B cell (primary cell): ENCODE measurements around the gene ACKR2. TPM values are rescaled to one million over a fixed set of nuclear protein-coding genes. Genes with fewer than 3 reads are reported as not detected.

Experiments
- ATAC-seq: fragments of 200-7000 bp; cut with Tn5 transposase; one replicate; pipeline ENCODE4 v1.10.0; 2021; ENCODE audit warnings: low read depth, mild to moderate bottlenecking, moderate number of reproducible peaks, moderate library complexity
- CTCF ChIA-PET: fragments of 350-600 bp; sonication (Branson Sonifier 250); formaldehyde crosslinking; loops from one replicate; lab custom pipeline; 2021; ENCODE audit warnings: antibody characterized with exemption, inconsistent platforms; lab: Charles Lee
- POLR2A ChIA-PET: fragments of 350-600 bp; sonication (Branson Sonifier 250); formaldehyde crosslinking; loops from one replicate; lab custom pipeline; 2021; ENCODE audit warnings: antibody characterized with exemption; lab: Charles Lee
- DNase-seq: peaks from one replicate; pipeline ENCODE4 v3.0.0; 2013
- H2AFZ ChIP-seq: 2 replicates; pipeline ENCODE4 v1.6.1; 2012; ENCODE audit warnings: mild to moderate bottlenecking, low read depth, low read length; ENCODE audit not compliant: insufficient read depth, poor library complexity, severe bottlenecking
- H3K27ac ChIP-seq, 2 donors: 1 replicate in 1 of 2; 2 replicates in 1 of 2; pipeline ENCODE4 v1.5.1; 2012 to 2013; ENCODE audit warnings: low read length in 2 of 2, mild to moderate bottlenecking in 2 of 2, moderate library complexity in 1 of 2
- H3K27me3 ChIP-seq, 4 experiments: fragments of 200-600 bp in 1 of 4; sonication (generic) in 1 of 4; replicated peaks in 1 of 4; 1 replicate in 2 of 4; 2 replicates in 2 of 4; pipeline versions ENCODE4 v1.6.1 to v1.7.0; 2013 to 2016; ENCODE audit warnings: low read length in 3 of 4, mild to moderate bottlenecking in 2 of 4, mixed read lengths in 1 of 4, moderate library complexity in 1 of 4; ENCODE audit not compliant: insufficient read depth in 4 of 4, control insufficient read depth in 3 of 4; ENCODE audit errors: control extremely low read depth in 1 of 4
- H3K36me3 ChIP-seq, 2 experiments: replicated peaks in 1 of 2; 1 replicate in 1 of 2; 2 replicates in 1 of 2; pipeline versions ENCODE4 v1.6.1 to v1.7.1; 2013; ENCODE audit warnings: low read length in 1 of 2; ENCODE audit not compliant: insufficient read depth in 2 of 2, control insufficient read depth in 1 of 2; ENCODE audit errors: control extremely low read depth in 1 of 2, extremely low read depth in 1 of 2
- H3K4me1 ChIP-seq, 2 donors: fragments of 200-600 bp in 1 of 2; sonication (generic) in 1 of 2; 1 replicate in 1 of 2; 2 replicates in 1 of 2; pipeline versions ENCODE4 v1.5.1 to v1.6.1; 2013 to 2017; ENCODE audit warnings: low read length in 2 of 2; ENCODE audit not compliant: control insufficient read depth in 2 of 2, insufficient read depth in 2 of 2
- H3K4me2 ChIP-seq: replicated peaks from 2 replicates; pipeline ENCODE3; 2012; ENCODE audit warnings: mild to moderate bottlenecking, low read depth, low read length; ENCODE audit not compliant: poor library complexity, severe bottlenecking
- H3K4me3 ChIP-seq, 5 experiments: fragments of 200-600 bp in 1 of 5; sonication (generic) in 1 of 5; 1 replicate in 3 of 5; 2 replicates in 2 of 5; pipeline versions ENCODE4 v1.5.1 to v1.7.0; 2011 to 2016; ENCODE audit warnings: low read length in 4 of 5, mild to moderate bottlenecking in 4 of 5, low read depth in 2 of 5, control low read depth in 1 of 5, moderate library complexity in 1 of 5; ENCODE audit not compliant: insufficient read depth in 1 of 5; ENCODE audit errors: control extremely low read depth in 1 of 5, extremely low read depth in 1 of 5
- H3K79me2 ChIP-seq: fragments of 200-600 bp; sonication (generic); one replicate; pipeline ENCODE4 v1.6.0; 2016; ENCODE audit warnings: low read length; ENCODE audit not compliant: control insufficient read depth, insufficient read depth
- H3K9ac ChIP-seq: fragments of 200-600 bp; sonication (generic); 2 replicates; pipeline ENCODE4 v1.6.1; 2017; ENCODE audit warnings: mild to moderate bottlenecking, low read length, moderate library complexity
- H3K9me3 ChIP-seq, 3 donors: one replicate each; pipeline versions ENCODE4 v1.6.1 to v1.7.1; 2013; ENCODE audit warnings: low read length in 2 of 3; ENCODE audit not compliant: control insufficient read depth in 2 of 3, insufficient read depth in 1 of 3; ENCODE audit errors: control extremely low read depth in 1 of 3
- H4K20me1 ChIP-seq: 2 replicates; pipeline ENCODE4 v1.6.0; 2012; ENCODE audit warnings: mild to moderate bottlenecking, low read length; ENCODE audit not compliant: insufficient read depth, control insufficient read depth, poor library complexity, severe bottlenecking
- H3K27ac Mint-ChIP-seq: one replicate; pipeline ENCODE4 v1.8.0; 2021; ENCODE audit warnings: mixed read lengths
- H3K27me3 Mint-ChIP-seq: one replicate; pipeline ENCODE4 v1.8.0; 2021; ENCODE audit warnings: mixed read lengths
- H3K4me1 Mint-ChIP-seq: one replicate; pipeline ENCODE4 v1.8.0; 2021; ENCODE audit warnings: mixed read lengths
- H3K4me3 Mint-ChIP-seq: one replicate; pipeline ENCODE4 v1.8.0; 2021; ENCODE audit warnings: mixed read lengths
- H3K9me3 Mint-ChIP-seq: one replicate; pipeline ENCODE4 v1.8.0; 2022; ENCODE audit warnings: mixed read lengths; ENCODE audit not compliant: insufficient read depth
- EZH2 ChIP-seq: IDR thresholded peaks from 2 replicates; pipeline ENCODE4 v1.6.1; 2012; ENCODE audit warnings: borderline replicate concordance, low read depth, mild to moderate bottlenecking, moderate library complexity, low read length; ENCODE audit not compliant: insufficient read depth, poor library complexity, severe bottlenecking
- WGBS: methylation state at CpG from one replicate; pipeline ENCODE4 v1.1.5; 2013; ENCODE audit warnings: missing lambda C conversion rate; ENCODE audit not compliant: insufficient coverage; 5-methylcytosine and 5-hydroxymethylcytosine counted together
- intact Hi-C: fragments of 100-400 bp; cut with micrococcal nuclease; formaldehyde crosslinking; loops from one replicate; pipeline ENCODE4 v1.10.0; 2022
- polyA plus RNA-seq: library from polyadenylated mRNA; depleted of rRNA; stranded (reverse); fragments of >200 nt; gene quantifications from 2 replicates; pipeline ENCODE4 v1.2.3, GENCODE V29; 2012
- total RNA-seq, 2 donors: library from RNA; stranded (reverse); fragments of 120-200 nt in 1 of 2; gene quantifications; 1 replicate in 1 of 2; 2 replicates in 1 of 2; pipeline versions ENCODE4 v1.2.3 to v1.2.4, GENCODE V29; 2013 to 2022
- TF ChIP-seq, protein P1 (sequence below): fragments of 200-600 bp; IDR thresholded peaks from one replicate; pipeline ENCODE4 v1.8.0; 2022; ENCODE audit warnings: antibody characterized with exemption, mild to moderate bottlenecking

ACKR2 gene
- total and polyA plus RNA-seq, 2 donors (not counting 1 experiment from before 2014, with no cell fraction given), result 0.31 to 1.7 TPM

DNA sequence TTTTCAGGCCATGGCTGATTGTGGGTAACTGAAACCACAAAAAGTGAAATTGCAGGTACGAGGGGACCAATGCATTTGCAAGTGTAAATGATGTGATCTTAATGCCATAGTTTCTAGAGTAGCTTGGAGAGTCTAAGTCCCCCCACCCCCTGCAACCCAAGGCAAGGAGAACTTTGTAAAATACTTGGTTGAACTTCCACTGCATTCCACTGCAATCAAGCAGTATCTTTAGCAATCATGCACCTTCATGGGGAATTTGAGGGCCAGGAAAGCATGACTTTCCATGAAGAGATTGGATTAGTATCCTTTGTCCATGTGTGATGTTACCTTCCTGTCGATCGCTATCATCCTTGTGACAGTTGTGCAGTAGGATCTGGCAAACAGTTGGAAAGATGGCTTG, 77.8 kb downstream of the ACKR2 start:
- Histone ChIP-seq H2AFZ (no peak overlapping the region), H4K20me1 (no peaks in the 10 kb centered on the region), H3K4me2 (no peak overlapping the region), H3K27ac (no peak overlapping the region), H3K9ac (no peak overlapping the region), H3K79me2 (no peaks in the 10 kb centered on the region), H3K4me3 (no peak overlapping the region), H3K36me3 (no peaks in the 10 kb centered on the region), H3K4me1 (no peaks in the 10 kb centered on the region), H3K9me3 (no peaks in the 10 kb centered on the region), H3K27me3 (peaks cover 0 to 12% (median 7%) of the 10 kb centered on the region in 4 experiments)
- intact Hi-C loops, result no loop called here
- POLR2A ChIA-PET, result no interaction called here
- Mint-ChIP-seq H3K9me3 (no peaks in the 10 kb centered on the region), H3K27me3 (peaks cover 32% of the 10 kb centered on the region), H3K4me1 (no peaks in the 10 kb centered on the region), H3K4me3 (no peak overlapping the region), H3K27ac (no peak overlapping the region)
- TF ChIP-seq, protein P1, sequence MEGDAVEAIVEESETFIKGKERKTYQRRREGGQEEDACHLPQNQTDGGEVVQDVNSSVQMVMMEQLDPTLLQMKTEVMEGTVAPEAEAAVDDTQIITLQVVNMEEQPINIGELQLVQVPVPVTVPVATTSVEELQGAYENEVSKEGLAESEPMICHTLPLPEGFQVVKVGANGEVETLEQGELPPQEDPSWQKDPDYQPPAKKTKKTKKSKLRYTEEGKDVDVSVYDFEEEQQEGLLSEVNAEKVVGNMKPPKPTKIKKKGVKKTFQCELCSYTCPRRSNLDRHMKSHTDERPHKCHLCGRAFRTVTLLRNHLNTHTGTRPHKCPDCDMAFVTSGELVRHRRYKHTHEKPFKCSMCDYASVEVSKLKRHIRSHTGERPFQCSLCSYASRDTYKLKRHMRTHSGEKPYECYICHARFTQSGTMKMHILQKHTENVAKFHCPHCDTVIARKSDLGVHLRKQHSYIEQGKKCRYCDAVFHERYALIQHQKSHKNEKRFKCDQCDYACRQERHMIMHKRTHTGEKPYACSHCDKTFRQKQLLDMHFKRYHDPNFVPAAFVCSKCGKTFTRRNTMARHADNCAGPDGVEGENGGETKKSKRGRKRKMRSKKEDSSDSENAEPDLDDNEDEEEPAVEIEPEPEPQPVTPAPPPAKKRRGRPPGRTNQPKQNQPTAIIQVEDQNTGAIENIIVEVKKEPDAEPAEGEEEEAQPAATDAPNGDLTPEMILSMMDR, result no peak
- no peak for TF ChIP-seq EZH2
- ATAC-seq (no peak), DNase-seq (no peak)
- 93% methylated on average over 2 of the region's 3 CpGs for WGBS
- CTCF ChIA-PET, result no interaction called here

DNA sequence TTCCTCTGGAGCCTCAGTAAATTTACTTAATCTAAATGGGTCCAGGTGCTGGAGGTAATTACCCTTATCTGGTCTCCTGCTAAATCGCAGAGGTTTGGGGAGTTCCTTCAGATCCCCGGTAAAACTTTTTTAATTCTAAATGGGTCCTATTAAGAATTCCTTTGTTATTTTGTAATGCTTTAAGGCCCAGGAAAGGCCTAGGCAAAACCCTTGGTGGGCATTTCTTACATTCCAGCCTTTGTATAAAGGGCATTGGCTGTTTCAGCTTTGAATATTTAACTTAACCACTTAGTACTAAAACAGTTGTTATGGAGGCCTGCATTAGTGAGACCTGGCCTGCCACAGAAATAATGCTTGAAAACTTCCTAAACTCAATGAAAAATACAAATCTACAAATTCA, 81.8 kb downstream of the ACKR2 start:
- intact Hi-C loops, result no loop called here
- DNase-seq, result no peak
- H4K20me1 ChIP-seq, result no peaks in the 10 kb centered on the region

More for the DNA sequence above, 81.8 kb downstream of the ACKR2 start:
- POLR2A ChIA-PET, result no interaction called here
- Histone ChIP-seq H3K36me3 (no peaks in the 10 kb centered on the region), H3K4me2 (no peak overlapping the region), H3K9ac (no peak overlapping the region), H3K4me1 (no peaks in the 10 kb centered on the region), H3K4me3 (no peak overlapping the region), H2AFZ (no peak overlapping the region), H3K27me3 (peaks cover 0 to 13% (median 8%) of the 10 kb centered on the region in 4 experiments), H3K27ac (no peak overlapping the region), H3K9me3 (no peaks in the 10 kb centered on the region), H3K79me2 (no peaks in the 10 kb centered on the region)
- H3K9me3 Mint-ChIP-seq, result no peaks in the 10 kb centered on the region
- H3K4me1 Mint-ChIP-seq, result no peaks in the 10 kb centered on the region
- no peak for ATAC-seq
- WGBS, result no CpG with 5 or more reads among the region's 2 CpGs
- CTCF ChIA-PET, result no interaction called here
- H3K4me3 Mint-ChIP-seq, result no peak overlapping the region
- H3K27me3 Mint-ChIP-seq, result peaks cover 38% of the 10 kb centered on the region
- no peak for TF ChIP-seq EZH2
- TF ChIP-seq, protein P1, result no peak
- H3K27ac Mint-ChIP-seq, result no peak overlapping the region
